Measurements from ENCODE around the gene ATP9A. TPM values are rescaled to one million over a fixed set of nuclear protein-coding genes. Genes with fewer than 3 reads are reported as not detected.

The ATP9A gene
- total and polyA plus RNA-seq, 2 of the 8 experiments (the other 6 are each of a cell fraction or from before 2014, with no cell fraction given) = 5.0 to 6.4 TPM

GRCh38 chr20:51769976-51770615 is 1.9 kb upstream of the ATP9A start:
- Histone ChIP-seq H3K4ac (replicated peaks; ENCODE audit: insufficient read length, low read depth, low read length) (no peak overlapping the region), H3K9me3 (ENCODE audit: insufficient read depth in 2 of 2, low read depth in 1 of 2, low read length in 1 of 2) (no peaks in the 10 kb centered on the region), H2BK12ac (ENCODE audit: low read depth, low read length) (no peak overlapping the region), H2BK20ac (ENCODE audit: low read length) (no peak overlapping the region), H3K79me1 (ENCODE audit: low read depth, low read length) (no peaks in the 10 kb centered on the region), H4K8ac (ENCODE audit: extremely low read depth, insufficient read depth, low read length) (no peak overlapping the region), H3K36me3 (ENCODE audit: control insufficient read depth in 2 of 4, insufficient read depth in 4 of 4, low read length in 3 of 4) (no peaks in the 10 kb centered on the region), H3K23ac (ENCODE audit: insufficient read length) (no peak overlapping the region), H2BK15ac (ENCODE audit: low read length) (no peak overlapping the region), H3K4me3 (ENCODE audit: extremely low read depth in 1 of 4, insufficient read depth in 2 of 4, low read depth in 3 of 4, low read length in 4 of 4) (no peak overlapping the region), H2AK5ac (ENCODE audit: low read depth, low read length) (no peak overlapping the region; the same call in 1 of the 2 replicates), H3K79me2 (ENCODE audit: control insufficient read depth in 1 of 2, insufficient read depth in 2 of 2, low read length in 2 of 2) (no peaks in the 10 kb centered on the region), H4K91ac (replicated peaks; ENCODE audit: insufficient read length, low read length) (no peak overlapping the region), H3K18ac (ENCODE audit: extremely low read depth, low read length) (no peak overlapping the region), H4K5ac (ENCODE audit: insufficient read length, low read depth, low read length) (no peak overlapping the region), H2BK5ac (ENCODE audit: low read depth, low read length) (no peak overlapping the region), H3K9ac (replicated peaks in 1 of 4; ENCODE audit: extremely low read depth in 1 of 4, low read depth in 3 of 4, low read length in 3 of 4) (no peak overlapping the region), H3K14ac (ENCODE audit: insufficient read length) (no peak overlapping the region), H3K56ac (replicated peaks; ENCODE audit: insufficient read length, low read depth, low read length) (no peak overlapping the region), H2AFZ (ENCODE audit: low read length) (no peak overlapping the region), H3K27me3 (replicated peaks in 1 of 4; ENCODE audit: control insufficient read depth in 3 of 4, extremely low read depth in 1 of 4, insufficient read depth in 3 of 4, low read length in 3 of 4) (no peaks in the 10 kb centered on the region; a peak in 1 of 7 replicates), H4K20me1 (replicated peaks in 1 of 2; ENCODE audit: control insufficient read depth in 1 of 2, insufficient read depth in 2 of 2, low read length in 2 of 2) (peaks cover 0 to 3% of the 10 kb centered on the region in 2 experiments), H3K4me1 (replicated peaks in 1 of 4; ENCODE audit: control insufficient read depth in 3 of 4, insufficient read depth in 4 of 4, low read length in 3 of 4) (peaks cover 0 to 2% (median 0%) of the 10 kb centered on the region in 4 experiments; a peak in 1 of 7 replicates), H3K4me2 (ENCODE audit: insufficient read depth in 1 of 2, low read depth in 2 of 2, low read length in 2 of 2) (no peak overlapping the region), H3K27ac (ENCODE audit: low read depth, low read length) (no peak overlapping the region), H2BK120ac (replicated peaks; ENCODE audit: low read depth, low read length) (no peak overlapping the region), H3K23me2 (ENCODE audit: low read depth, low read length) (peaks cover 6% of the 10 kb centered on the region; the same call in 1 of the 2 replicates)
- DNase-seq (ENCODE audit: low read depth in 1 of 2, low spot score in 2 of 2) (no peak), FAIRE-seq (no peak)
- 91% methylated on average over 9 of the region's 9 CpGs; no CpG with 5 or more reads in 1 of the 2 experiments for WGBS, 2 experiments (ENCODE audit: extremely low coverage in 1 of 2, insufficient coverage in 1 of 2, insufficient read length in 1 of 2, insufficient replicate concordance in 2 of 2, low coverage in 1 of 2, low lambda C conversion rate in 2 of 2, missing lambda C conversion rate in 1 of 2)
- ChIA-PET CTCF (ENCODE audit: partially characterized antibody) (interaction anchor here (0.6 to 1.2 kb wide), 2 partner anchors 20 to 346 kb away, joined by 3 to 4 read pairs; no protein-coding TSS in a partner anchor), POLR2A (ENCODE audit: partially characterized antibody) (interaction anchor here (0.7 to 0.9 kb wide), 3 partner anchors 11 to 16 kb away, joined by 3 to 5 read pairs (median 5); no protein-coding TSS in a partner anchor)
- no peak for TF ChIP-seq HDAC2 (IDR thresholded peaks at IDR 0.05; ENCODE audit: borderline replicate concordance in 1 of 2, low read depth in 2 of 2, low read length in 2 of 2)
- no peak for TF ChIP-seq RNF2 (IDR thresholded peaks at IDR 0.05; ENCODE audit: borderline replicate concordance, low read depth, low read length, missing control alignments, poor library complexity, severe bottlenecking)
- no peak for TF ChIP-seq MAFK (IDR thresholded peaks at IDR 0.05; ENCODE audit: low read depth, low read length)
- no peak for TF ChIP-seq CBX8 (IDR thresholded peaks at IDR 0.05; ENCODE audit: borderline replicate concordance, low read depth, low read length)
- no peak for TF ChIP-seq CTBP2 (IDR thresholded peaks at IDR 0.05; ENCODE audit: borderline replicate concordance, insufficient read depth, insufficient read length, low read length)
- no peak for TF ChIP-seq SIN3A (conservative IDR thresholded peaks at IDR 0.05 in 1 of 2, IDR thresholded peaks at IDR 0.05 in 1 of 2; ENCODE audit: low read depth in 1 of 2, low read length in 2 of 2)
- TF ChIP-seq CREB1 (IDR thresholded peaks at IDR 0.05) = no peak
- TF ChIP-seq CHD1 (IDR thresholded peaks at IDR 0.05; ENCODE audit: low read depth, low read length) = no peak
- TF ChIP-seq FOSL1 (IDR thresholded peaks at IDR 0.05; ENCODE audit: insufficient read depth, low read depth, low read length) = no peak
- no peak for TF ChIP-seq RXRA (IDR thresholded peaks at IDR 0.05; ENCODE audit: insufficient read depth, low read depth, low read length)
- TF ChIP-seq RBBP5 (IDR thresholded peaks at IDR 0.05; ENCODE audit: borderline replicate concordance, low read depth, low read length) = no peak
- no peak for TF ChIP-seq CEBPB (IDR thresholded peaks at IDR 0.05; ENCODE audit: low read depth, low read length)

All from H1 (cell line).